ENCODE results near the gene GRIK5. TPM values are rescaled to one million over a fixed set of nuclear protein-coding genes. Genes with fewer than 3 reads are reported as not detected.

The GRIK5 gene
- total RNA-seq, 4 donors from 2014 or later: 0.57 to 7.4 (median 0.89) TPM

GRCh38 chr19:42071247-42071646 is 1.2 kb upstream of the GRIK5 start:
- Histone ChIP-seq H3K4me1 (peaks cover 0 to 3% (median 0%) of the 10 kb centered on the region in 4 donors), H3K27me3 (peaks cover 0 to 10% of the 10 kb centered on the region in 2 donors), H3K36me3 (no peaks in the 10 kb centered on the region), H3K4me3 (no peak overlapping the region), H3K9me3 (no peaks in the 10 kb centered on the region), H3K27ac (no peak overlapping the region)
- no peak for TF ChIP-seq POLR2A (IDR thresholded peaks at IDR 0.05)
- no peak for TF ChIP-seq CTCF (IDR thresholded peaks at IDR 0.05)
- no peak for DNase-seq

GRCh38 chr19:42068756-42069571 is 1.0 kb downstream of the GRIK5 start:
- peaks cover 0 to 10% of the 10 kb centered on the region in 2 donors for H3K27me3 ChIP-seq
- H3K9me3 ChIP-seq: no peaks in the 10 kb centered on the region
- TF ChIP-seq CTCF (IDR thresholded peaks at IDR 0.05) (no peak), POLR2A (IDR thresholded peaks at IDR 0.05) (no peak)
- no peak overlapping the region for H3K27ac ChIP-seq
- peaks cover 0 to 3% (median 0%) of the 10 kb centered on the region in 4 donors for H3K4me1 ChIP-seq
- H3K4me3 ChIP-seq: peak overlapping the region in 3 of 4 donors; percentile 7 to 46 (median 14)
- no peaks in the 10 kb centered on the region for H3K36me3 ChIP-seq
- no peak for DNase-seq

- DNase-seq: no peak
- Histone ChIP-seq H3K4me3 (peak overlapping the region in 1 of 4 donors; percentile 46), H3K4me1 (peaks cover 0 to 3% (median 0%) of the 10 kb centered on the region in 4 donors), H3K27ac (no peak overlapping the region), H3K27me3 (peaks cover 0 to 10% of the 10 kb centered on the region in 2 donors), H3K36me3 (no peaks in the 10 kb centered on the region), H3K9me3 (no peaks in the 10 kb centered on the region)
- TF ChIP-seq CTCF (IDR thresholded peaks at IDR 0.05): no peak
- TF ChIP-seq POLR2A (IDR thresholded peaks at IDR 0.05): no peak
Observed at GRCh38 chr19:42068361-42068755, 1.6 kb downstream of the GRIK5 start.

GRCh38 chr19:42067315-42067888 is 2.6 kb downstream of the GRIK5 start:
- no peak for DNase-seq
- peaks cover 0 to 10% of the 10 kb centered on the region in 2 donors for H3K27me3 ChIP-seq
- TF ChIP-seq POLR2A (IDR thresholded peaks at IDR 0.05): no peak
- TF ChIP-seq CTCF (IDR thresholded peaks at IDR 0.05): no peak

GRCh38 chr19:42066075-42066754 is 3.8 kb downstream of the GRIK5 start:
- Histone ChIP-seq H3K27ac (no peak overlapping the region), H3K9me3 (no peaks in the 10 kb centered on the region), H3K4me1 (peaks cover 0 to 3% (median 0%) of the 10 kb centered on the region in 4 donors), H3K4me3 (no peak overlapping the region), H3K27me3 (peaks cover 0 to 10% of the 10 kb centered on the region in 2 donors), H3K36me3 (no peaks in the 10 kb centered on the region)
- no peak for DNase-seq
- TF ChIP-seq POLR2A (IDR thresholded peaks at IDR 0.05): no peak
- no peak for TF ChIP-seq CTCF (IDR thresholded peaks at IDR 0.05)

More at GRCh38 chr19:42067315-42067888, 2.6 kb downstream of the GRIK5 start:
- no peaks in the 10 kb centered on the region for H3K9me3 ChIP-seq
- H3K27ac ChIP-seq: no peak overlapping the region
- H3K4me1 ChIP-seq: peaks cover 0 to 3% (median 0%) of the 10 kb centered on the region in 4 donors
- no peak overlapping the region for H3K4me3 ChIP-seq
- no peaks in the 10 kb centered on the region for H3K36me3 ChIP-seq
